ENCODE data around the gene VAT1L. TPM values are rescaled to one million over a fixed set of nuclear protein-coding genes. Genes with fewer than 3 reads are reported as not detected.

VAT1L gene
- polyA plus RNA-seq, 1 of the 3 experiments (the other 2 are of a cell fraction), result 52.5 TPM

GRCh38 chr16:77850636-77851333, 62.4 kb downstream of the VAT1L start (continued):
- no peak for TF ChIP-seq SMC3 (IDR thresholded peaks at IDR 0.05; ENCODE audit: low read depth, low read length)
- no peak for TF ChIP-seq YY1 (IDR thresholded peaks at IDR 0.05; ENCODE audit: low read depth)
- peak in 1 of 2 experiments; percentile 17; a peak in 1 of 4 replicates for TF ChIP-seq EP300 (IDR thresholded peaks at IDR 0.05; ENCODE audit: borderline replicate concordance in 1 of 2, low read depth in 1 of 2, low read length in 1 of 2)
- TF ChIP-seq FOXJ3 (CRISPR knock-in tag; IDR thresholded peaks at IDR 0.05), result no peak
- no peak for TF ChIP-seq FOSL2 (IDR thresholded peaks at IDR 0.05; ENCODE audit: borderline replicate concordance, low read depth)
- no peak for TF ChIP-seq REST (IDR thresholded peaks at IDR 0.05; ENCODE audit: low read depth, low read length)
- no peak for TF ChIP-seq RAD21 (IDR thresholded peaks at IDR 0.05; ENCODE audit: low read length)
- TF ChIP-seq TAF1 (IDR thresholded peaks at IDR 0.05; ENCODE audit: borderline replicate concordance, low read depth, low read length), result no peak
- TF ChIP-seq GABPA (IDR thresholded peaks at IDR 0.05; ENCODE audit: low read depth), result no peak
- TF ChIP-seq IRF3 (IDR thresholded peaks at IDR 0.05; ENCODE audit: low read depth, low read length), result no peak
- TF ChIP-seq ZBTB33 (IDR thresholded peaks at IDR 0.05; ENCODE audit: borderline replicate concordance, low read depth), result no peak
- no peak for TF ChIP-seq TEAD4 (IDR thresholded peaks at IDR 0.05; ENCODE audit: borderline replicate concordance, insufficient read depth)

- H3K9ac ChIP-seq, result no peak overlapping the region
- no peak overlapping the region for H2AFZ ChIP-seq (ENCODE audit: low read depth)
- H3K4me2 ChIP-seq, result no peak overlapping the region
- H3K4me3 ChIP-seq (ENCODE audit: low read depth in 2 of 2, low read length in 1 of 2), result no peak overlapping the region
- H3K27ac ChIP-seq (ENCODE audit: low read depth in 2 of 2, low read length in 1 of 2), result peak overlapping the region in 1 of 2 experiments; percentile 52; a peak in 1 of 4 replicates
- WGBS (ENCODE audit: low lambda C conversion rate), result 92% methylated on average over 5 of the region's 5 CpGs
- ChIA-PET CTCF (no interaction called here), POLR2A (interaction anchor here (1.3 kb wide), 1 partner anchor 16 kb away, joined by 3 read pairs; no protein-coding TSS in a partner anchor)
- no peaks in the 10 kb centered on the region for H3K27me3 ChIP-seq (ENCODE audit: insufficient read depth)
- no peaks in the 10 kb centered on the region for H3K36me3 ChIP-seq (replicated peaks in 1 of 2; ENCODE audit: control insufficient read depth in 1 of 2, insufficient read depth in 2 of 2, low read length in 1 of 2)
- TF ChIP-seq EP300 (IDR thresholded peaks at IDR 0.05; ENCODE audit: borderline replicate concordance in 1 of 2, low read depth in 1 of 2, low read length in 1 of 2) (no peak), ZBTB33 (IDR thresholded peaks at IDR 0.05; ENCODE audit: borderline replicate concordance, low read depth) (no peak), SMC3 (IDR thresholded peaks at IDR 0.05; ENCODE audit: low read depth, low read length) (no peak)
- no peaks in the 10 kb centered on the region for H3K9me2 ChIP-seq
- no peaks in the 10 kb centered on the region for H3K79me2 ChIP-seq (ENCODE audit: insufficient read depth)
- peaks cover 0 to 9% of the 10 kb centered on the region in 2 experiments; a peak in 2 of 4 replicates for H3K4me1 ChIP-seq (ENCODE audit: control insufficient read depth in 1 of 2, insufficient read depth in 2 of 2, low read depth in 1 of 2, low read length in 1 of 2)
- no peak for DNase-seq
- H4K20me1 ChIP-seq (ENCODE audit: insufficient read depth), result no peaks in the 10 kb centered on the region
- no peaks in the 10 kb centered on the region for H3K9me3 ChIP-seq
- H3F3A ChIP-seq (replicated peaks; ENCODE audit: insufficient read depth), result peaks cover 4% of the 10 kb centered on the region
Measured at GRCh38 chr16:77853161-77853560, 64.8 kb downstream of the VAT1L start.
